COLO668 (cell line): Measurements from ENCODE around the gene HOXD8.

Experiments
- DNase-seq: peaks from one replicate; lab custom pipeline; 2025; ENCODE audit not compliant: unreplicated experiment; lab: John Stamatoyannopoulos, UW

Gene HOXD8

DNA sequence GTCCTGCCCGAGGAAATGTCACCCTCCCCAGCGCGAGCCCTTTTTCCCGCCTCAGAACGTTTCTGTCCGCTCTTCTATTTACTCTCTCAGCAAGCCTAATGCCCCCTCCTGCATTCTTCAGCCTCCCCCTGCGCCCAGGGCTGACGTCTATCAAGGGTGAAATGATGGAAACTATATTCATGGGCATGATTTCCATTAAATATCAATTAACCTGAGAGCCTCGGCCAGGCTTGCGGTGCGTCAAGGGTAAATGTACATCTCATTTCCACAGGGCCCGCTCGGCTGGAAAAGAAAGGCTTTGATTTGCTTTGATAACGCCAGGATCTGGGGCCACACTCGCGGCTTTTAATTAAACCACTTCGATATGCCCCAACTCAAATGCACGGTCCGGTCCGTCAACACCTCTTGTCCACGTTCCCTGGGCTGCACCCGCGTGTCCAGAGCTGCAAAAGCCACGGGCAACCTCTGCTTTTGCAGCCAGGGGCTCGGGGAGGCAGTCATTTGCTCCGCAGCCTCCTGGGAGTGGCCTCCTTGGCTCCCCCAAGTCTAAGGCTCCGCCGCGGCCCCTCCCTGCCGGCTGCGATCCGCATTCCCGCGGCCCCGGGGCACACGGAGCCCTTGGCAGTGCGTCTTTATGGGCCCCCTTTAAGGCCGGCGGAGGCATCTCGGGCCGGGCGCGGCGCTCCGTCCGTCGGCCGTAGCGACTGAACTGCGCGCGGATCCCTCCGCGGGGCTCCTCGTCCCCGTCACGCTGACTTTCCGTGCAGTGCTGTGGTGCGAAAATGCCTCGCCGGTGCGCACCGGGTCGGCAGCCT is at the start of gene HOXD8:
HOXD8 (plus strand) TSS at position 724 of the 815 bp plus-strand sequence. CDS start 662 bp downstream, outside the sequence.
- peak; percentile 94 for DNase-seq

DNA sequence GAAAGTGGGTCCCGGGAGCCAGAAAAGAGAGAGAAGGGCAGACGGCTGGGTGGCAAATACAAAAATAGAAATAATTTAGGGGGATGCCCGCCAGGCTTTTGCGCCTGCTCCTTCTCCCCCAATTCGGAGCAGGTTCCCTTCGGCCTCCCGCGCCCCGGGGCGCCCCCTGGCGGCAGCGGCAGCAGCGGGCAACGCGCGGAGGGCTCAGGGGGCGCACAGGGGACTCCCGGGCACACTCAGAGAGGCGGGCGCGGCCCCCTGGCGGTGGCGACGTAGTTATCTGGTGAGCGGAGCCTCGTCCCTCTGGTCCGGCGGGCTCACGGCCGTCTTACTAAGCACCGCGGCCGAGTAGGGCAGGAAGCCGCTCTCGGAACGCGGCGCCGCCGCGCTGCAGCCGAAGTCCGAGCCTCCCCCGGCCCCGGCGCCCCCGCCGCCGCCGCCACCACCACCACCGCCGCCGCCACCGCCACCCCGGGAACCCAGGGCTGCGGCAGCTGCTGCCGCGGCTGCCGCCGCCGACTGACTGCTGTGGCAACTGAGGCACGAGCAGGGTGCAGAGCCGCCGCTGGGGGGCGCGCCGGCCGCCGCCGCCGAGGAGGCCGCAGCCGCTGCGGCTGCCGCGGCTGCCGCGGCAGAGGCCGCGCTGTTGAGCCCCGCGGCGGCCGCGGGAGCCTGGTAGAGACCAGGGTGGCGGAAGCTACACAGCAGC is 49.5 kb upstream of the HOXD8 start:
- DNase-seq, result peak; percentile 87

DNA sequence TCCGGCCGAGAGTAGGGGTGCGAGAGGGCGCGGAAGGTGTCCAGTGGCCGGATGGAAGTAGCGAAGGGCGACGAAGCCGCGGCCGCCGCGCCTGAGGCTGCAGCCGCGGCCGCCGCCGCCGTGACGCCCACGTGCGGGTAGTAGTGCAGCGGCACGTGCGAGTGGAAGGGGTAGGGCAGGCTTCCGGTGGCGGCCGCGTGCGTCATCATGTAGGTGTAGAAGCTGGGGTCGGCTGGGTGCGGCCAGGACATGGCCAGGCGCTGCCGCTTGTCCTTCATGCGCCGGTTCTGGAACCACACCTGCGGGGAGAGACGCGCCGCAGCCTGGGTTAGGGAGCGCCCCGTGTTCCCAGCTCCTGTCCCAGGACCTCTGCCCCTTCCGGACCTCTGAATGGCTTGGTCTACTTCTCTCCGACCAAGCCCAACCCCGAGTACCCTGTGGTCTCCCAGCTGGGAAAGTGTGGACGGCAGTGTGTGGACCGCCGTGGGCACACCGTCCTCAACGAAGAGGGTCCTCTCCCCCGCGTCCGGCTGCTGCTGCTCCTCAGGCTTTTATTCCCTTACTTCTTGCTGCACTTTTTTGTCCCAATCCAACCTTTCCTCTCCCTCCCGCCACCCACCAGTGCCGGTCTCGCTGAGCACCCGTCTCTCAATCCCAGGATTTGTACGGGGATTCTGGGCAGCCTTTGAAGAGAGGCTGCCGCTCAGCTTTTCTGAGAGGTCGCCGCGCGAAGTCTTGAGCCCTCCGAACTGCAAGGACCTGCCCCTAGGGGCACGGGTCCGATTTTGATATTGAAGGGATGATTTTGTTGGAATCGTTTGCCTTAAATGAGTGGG is 48.7 kb upstream of the HOXD8 start:
- DNase-seq, result peak; percentile 85

- DNase-seq, result no peak
These were observed 48.1 kb upstream of the HOXD8 start for GRCh38 chr2:176081376-176081836.

- peak; percentile 76 for DNase-seq
These were observed 47.5 kb upstream of the HOXD8 start for GRCh38 chr2:176081837-176082524.

DNA sequence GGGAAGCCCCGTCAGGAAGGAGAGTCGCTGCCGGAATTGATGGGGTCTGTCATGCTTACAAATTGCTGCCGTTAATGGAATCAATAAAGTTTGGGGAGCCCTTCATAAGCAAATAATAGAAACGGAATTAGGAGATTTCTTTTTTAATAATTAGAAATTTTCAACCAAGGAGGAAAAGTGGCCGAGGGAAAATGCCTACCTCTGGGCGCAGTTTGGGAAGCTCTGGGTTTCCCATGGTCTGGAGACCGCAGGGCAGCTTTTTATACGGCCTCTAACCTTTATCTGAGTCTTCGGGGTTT is 47.0 kb upstream of the HOXD8 start:
- no peak for DNase-seq

- DNase-seq, result peak; percentile 61
These were observed 46.4 kb upstream of the HOXD8 start for GRCh38 chr2:176082824-176083751.

DNA sequence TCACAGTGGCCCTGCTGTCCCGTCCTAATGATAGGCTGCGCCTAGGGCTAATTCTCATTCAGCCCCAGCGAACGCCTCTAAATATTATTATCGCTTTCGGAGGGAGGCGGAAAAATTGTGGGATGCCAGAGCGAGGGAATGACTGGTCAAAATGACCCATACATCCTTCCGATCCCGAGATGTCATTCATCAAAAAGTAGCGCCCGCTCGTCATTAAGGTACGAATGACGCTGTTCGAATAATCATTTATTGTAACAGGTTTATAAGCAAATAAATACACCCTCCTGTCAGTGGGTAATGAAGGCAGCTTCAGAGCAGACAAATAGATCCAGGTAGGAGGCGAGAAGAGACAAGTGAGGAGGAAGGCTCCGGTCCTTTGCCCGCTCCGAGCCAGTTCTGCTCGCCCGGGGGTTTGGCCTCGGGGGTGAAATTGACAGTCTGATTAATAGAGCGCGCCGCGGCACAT is 45.7 kb upstream of the HOXD8 start, which contains the start of gene EVX2:
EVX2 (minus strand) TSS at position 167 of the 466 bp plus-strand sequence. CDS start 186 bp downstream, outside the sequence.
- peak; percentile 39 for DNase-seq

GRCh38 chr2:176084611-176085119 is 44.8 kb upstream of the HOXD8 start:
- DNase-seq, result peak; percentile 33

- peak; percentile 52 for DNase-seq
These were observed 44.3 kb upstream of the HOXD8 start for GRCh38 chr2:176085120-176085788.

DNA sequence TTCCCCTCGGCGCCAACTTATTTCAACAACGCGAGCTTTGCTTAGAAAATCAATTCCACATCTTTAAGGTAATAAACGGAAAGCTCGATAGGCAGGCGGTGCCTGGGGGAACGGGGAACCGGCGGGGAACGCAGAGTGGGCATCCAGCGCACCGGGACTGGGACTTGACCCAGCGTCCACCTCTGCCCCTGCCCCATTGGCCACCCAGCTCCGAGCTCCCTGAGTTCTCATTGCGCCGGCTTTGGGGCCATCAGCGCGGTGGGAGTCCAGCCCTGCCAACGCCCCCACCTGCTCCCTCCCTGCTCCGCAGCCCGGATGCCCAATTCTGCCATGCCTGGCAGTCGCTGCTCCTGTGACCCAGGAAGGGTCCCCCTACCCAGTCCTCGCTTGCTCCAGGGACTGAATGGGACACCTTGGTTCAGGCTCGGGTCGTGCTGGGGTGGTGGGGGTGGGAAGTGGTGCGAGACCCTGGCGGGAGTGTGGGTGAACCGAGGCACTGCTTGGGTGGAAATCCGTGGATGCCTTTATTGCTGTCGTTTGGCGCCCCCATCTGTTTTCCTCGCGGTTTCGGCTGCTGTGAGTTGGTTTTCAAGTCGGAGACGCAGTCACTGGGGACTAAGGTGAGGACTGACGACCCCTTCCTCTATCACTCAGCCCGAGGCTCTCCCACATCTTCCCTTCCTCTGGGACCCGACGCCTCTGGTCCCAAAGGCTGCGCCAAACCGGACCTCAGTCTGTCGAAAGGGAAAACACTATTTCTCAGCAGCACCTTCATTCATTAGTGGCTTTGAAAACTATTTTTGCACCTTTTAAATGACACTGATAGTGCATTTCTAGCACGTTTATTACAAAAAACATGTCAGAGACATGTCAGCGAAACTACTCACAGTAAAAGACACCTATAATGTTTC is 43.4 kb upstream of the HOXD8 start:
- DNase-seq, result peak; percentile 62

DNA sequence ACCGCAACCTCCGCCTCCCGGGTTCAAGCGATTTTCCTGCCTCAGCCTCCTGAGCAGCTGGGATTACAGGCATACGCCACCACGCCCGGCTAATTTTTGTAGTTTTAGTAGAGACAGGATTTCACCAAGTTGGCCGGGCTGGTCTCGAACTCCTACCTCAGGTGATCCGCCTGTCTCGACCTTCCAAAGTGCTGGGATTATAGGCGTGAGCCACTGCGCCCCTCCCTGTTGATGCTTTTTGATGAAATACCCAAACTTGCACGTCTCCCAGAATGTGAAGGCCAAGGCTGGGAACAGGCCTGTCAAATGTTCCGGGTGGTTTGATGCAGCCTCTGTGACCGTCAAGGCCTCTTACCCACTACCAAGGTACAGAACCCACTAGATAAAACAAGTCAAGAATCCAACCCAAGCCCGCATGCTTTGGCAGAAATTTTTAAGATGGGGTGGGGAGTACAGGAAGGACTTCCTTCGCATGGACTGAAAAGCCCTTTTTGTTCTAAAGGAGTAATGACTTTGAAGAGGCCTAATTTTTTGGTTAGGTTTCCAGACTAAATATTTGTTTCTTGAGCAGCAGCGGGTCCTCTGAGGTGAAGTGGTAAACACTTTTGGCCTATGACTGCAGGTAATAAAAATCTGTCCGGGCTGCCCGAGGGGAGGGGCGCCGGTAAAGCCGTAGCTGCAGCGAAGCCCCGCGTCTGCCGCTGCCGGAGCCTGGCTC is 42.0 kb upstream of the HOXD8 start:
- no peak for DNase-seq

DNA sequence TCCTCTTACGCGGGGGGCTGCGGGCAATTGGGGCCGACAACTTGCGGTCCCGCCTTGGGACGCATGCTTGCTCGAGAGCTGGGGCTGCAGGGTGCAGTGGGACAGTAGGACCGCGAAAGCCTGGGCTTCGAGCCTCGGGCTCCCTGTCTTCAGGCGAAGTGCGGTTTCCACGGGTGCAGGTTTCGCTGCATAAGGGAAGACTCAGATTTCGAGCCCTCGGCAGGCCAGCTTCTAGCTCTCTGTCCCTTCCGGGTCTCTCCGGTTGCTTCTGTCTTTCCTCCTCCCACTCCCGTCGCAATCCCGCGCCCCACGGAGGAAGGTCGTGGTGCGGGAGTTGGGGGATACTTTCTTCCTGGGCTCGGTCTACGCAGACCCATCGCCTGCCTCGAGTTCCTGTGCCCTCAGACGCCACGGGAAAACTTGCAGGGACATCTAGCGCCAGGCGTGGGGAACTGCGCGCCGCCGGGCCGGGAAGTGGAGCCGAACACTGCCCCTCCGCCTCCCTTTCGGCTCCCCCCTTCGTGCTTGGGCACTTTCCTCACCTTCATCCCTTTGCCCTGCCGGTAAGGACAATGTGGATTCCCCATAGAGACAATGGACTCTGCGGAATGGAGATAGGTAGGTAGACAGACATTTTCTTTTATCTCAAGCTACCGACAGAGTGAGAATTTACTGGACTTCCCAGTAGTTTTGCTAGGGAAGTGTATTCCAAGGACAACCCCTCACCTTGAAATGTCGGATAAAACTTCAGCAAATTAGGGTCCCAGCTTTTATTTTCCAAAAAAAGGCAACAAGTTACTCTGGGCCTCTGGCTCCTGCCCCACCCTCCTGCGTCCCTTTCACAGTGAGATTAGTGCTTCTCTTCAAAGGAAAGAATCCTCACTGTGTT is 41.2 kb upstream of the HOXD8 start:
- peak; percentile 74 for DNase-seq

- no peak for DNase-seq
These were observed 40.3 kb upstream of the HOXD8 start for GRCh38 chr2:176088937-176089842.

DNA sequence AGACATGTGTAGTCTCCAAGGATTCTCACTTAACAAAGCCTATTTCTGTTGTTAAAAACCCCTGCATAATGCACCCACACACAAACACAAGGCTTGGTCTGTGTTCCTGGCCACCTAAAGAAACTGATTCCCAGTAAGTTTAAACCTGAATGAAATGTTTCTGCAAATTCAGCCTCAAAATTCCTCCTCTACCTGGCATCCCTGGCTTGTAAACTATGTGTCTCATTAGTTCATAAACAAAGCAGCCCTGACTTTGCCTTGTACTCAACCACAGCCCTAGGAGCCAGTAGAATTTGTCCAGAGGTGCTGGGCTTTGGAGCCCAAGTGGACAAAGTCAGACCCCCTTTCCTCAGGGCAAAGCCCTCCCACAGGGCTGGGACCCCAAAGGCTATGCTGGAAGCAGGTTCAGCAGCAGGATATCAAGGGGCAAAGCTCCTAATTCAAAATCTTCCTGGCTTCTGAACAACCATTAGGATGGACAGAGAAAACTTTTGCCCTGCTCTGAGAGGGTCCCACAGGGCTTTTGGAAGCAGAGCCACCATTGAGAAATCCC is 39.6 kb upstream of the HOXD8 start:
- no peak for DNase-seq
